Thyroid gland (tissue), 4 donors: Measurements from ENCODE around the gene SLC25A21. TPM values are rescaled to one million over a fixed set of nuclear protein-coding genes. Genes with fewer than 3 reads are reported as not detected.

Experiments
- DNase-seq, 2 donors: peaks; one replicate each; pipeline ENCODE4 v3.0.0-alpha.2; 2019
- H3K27ac ChIP-seq, 3 donors: fragments of 200-600 bp; sonication (generic); 1 replicate in 2 of 3; 2 replicates in 1 of 3; pipeline ENCODE4 v1.5.1; 2016 to 2019; ENCODE audit warnings: mild to moderate bottlenecking in 1 of 3, moderate library complexity in 1 of 3
- H3K27me3 ChIP-seq: fragments of 200-600 bp; sonication (generic); one replicate; pipeline ENCODE4 v1.5.1; 2019
- H3K36me3 ChIP-seq, 2 donors: fragments of 200-600 bp; sonication (generic); one replicate each; pipeline ENCODE4 v1.5.1; 2016 to 2019
- H3K4me1 ChIP-seq, 2 donors: fragments of 200-600 bp; sonication (generic); one replicate each; pipeline ENCODE4 v1.5.1; 2017 to 2019
- H3K4me3 ChIP-seq, 3 donors: fragments of 200-600 bp; sonication (generic); replicated peaks in 1 of 3; 1 replicate in 2 of 3; 2 replicates in 1 of 3; pipeline ENCODE4 v1.5.1; 2016; ENCODE audit warnings: mild to moderate bottlenecking in 1 of 3
- H3K9me3 ChIP-seq: fragments of 200-600 bp; sonication (generic); one replicate; pipeline ENCODE4 v1.5.1; 2017
- POLR2A ChIP-seq, 2 donors: fragments of 450-650 bp; IDR thresholded peaks; one replicate each; pipeline ENCODE4 v1.6.1; 2017; ENCODE audit warnings: antibody characterized with exemption in 2 of 2, mild to moderate bottlenecking in 2 of 2, moderate library complexity in 1 of 2
- whole genome bisulfite sequencing, 2 donors: methylation state at CpG; one replicate each; pipeline ENCODE4 v1.1.5; 2017; 5-methylcytosine and 5-hydroxymethylcytosine counted together
- intact Hi-C: fragments of 100-400 bp; cut with DNase I; formaldehyde crosslinking; loops from one replicate; pipeline ENCODE4 v1.15.1; 2023
- total RNA-seq, 4 donors: library from RNA; depleted of rRNA; stranded (reverse); fragments of >200 nt; gene quantifications; one replicate each; pipeline ENCODE4 v1.2.3, GENCODE V29; 2016
- TF ChIP-seq, protein P1 (sequence below), 6 experiments: fragments of 200-600 bp in 3 of 6; fragments of 450-650 bp in 3 of 6; sonication (generic) in 3 of 6; IDR thresholded peaks; one replicate each; pipeline ENCODE4 v1.5.1; 2016 to 2019; ENCODE audit warnings: antibody characterized with exemption in 6 of 6, mild to moderate bottlenecking in 2 of 6, inconsistent platforms in 1 of 6, moderate library complexity in 1 of 6

SLC25A21 gene
- total RNA-seq, 4 donors from 2014 or later, result 0.29 to 1.4 (median 0.60) TPM

DNA sequence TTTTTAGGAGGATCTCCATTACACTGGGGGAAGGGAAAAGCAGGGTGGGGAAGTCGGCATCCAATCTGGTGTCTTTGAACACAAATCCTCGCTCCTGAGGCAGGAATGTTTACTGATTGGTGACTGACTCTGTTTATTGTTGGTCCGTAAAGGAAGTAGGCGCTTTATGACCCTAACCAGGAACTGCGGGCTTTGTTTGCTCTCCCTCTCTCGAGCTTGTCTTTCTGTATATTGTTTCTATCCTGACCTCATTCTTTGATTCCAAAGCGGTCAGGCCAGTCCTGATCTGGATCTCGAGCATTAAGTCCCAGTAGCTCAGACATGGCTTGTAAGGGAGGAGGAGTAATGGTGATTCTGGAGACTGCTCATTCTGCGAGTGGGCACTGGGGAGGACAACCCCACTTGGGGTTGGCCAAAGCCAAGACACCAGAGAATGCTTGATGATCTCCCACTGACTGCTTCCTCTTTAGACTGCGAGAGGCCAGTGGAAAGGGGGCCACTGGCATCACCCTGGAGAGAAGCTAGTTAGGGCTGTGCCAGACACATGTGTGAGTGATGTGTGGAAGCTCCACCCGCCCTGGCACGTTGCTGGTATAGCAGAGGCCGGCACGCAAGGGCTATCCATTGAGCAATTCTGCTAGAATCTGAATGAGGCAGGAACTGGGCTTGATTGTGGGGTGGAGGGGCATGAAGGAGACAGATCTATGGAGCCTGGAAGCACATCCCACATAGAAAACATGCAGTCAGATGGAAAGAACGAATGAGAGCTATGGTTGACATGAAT lies 316.1 kb downstream of the SLC25A21 start:
- no peak overlapping the region for H3K4me3 ChIP-seq
- WGBS, 2 donors, result 89 to 91% methylated on average over 15 of the region's 15 CpGs
- no peaks in the 10 kb centered on the region for H3K36me3 ChIP-seq
- H3K27ac ChIP-seq, result no peak overlapping the region
- no peak for DNase-seq
- H3K9me3 ChIP-seq, result no peaks in the 10 kb centered on the region
- no peaks in the 10 kb centered on the region for H3K4me1 ChIP-seq
- TF ChIP-seq, protein P1, sequence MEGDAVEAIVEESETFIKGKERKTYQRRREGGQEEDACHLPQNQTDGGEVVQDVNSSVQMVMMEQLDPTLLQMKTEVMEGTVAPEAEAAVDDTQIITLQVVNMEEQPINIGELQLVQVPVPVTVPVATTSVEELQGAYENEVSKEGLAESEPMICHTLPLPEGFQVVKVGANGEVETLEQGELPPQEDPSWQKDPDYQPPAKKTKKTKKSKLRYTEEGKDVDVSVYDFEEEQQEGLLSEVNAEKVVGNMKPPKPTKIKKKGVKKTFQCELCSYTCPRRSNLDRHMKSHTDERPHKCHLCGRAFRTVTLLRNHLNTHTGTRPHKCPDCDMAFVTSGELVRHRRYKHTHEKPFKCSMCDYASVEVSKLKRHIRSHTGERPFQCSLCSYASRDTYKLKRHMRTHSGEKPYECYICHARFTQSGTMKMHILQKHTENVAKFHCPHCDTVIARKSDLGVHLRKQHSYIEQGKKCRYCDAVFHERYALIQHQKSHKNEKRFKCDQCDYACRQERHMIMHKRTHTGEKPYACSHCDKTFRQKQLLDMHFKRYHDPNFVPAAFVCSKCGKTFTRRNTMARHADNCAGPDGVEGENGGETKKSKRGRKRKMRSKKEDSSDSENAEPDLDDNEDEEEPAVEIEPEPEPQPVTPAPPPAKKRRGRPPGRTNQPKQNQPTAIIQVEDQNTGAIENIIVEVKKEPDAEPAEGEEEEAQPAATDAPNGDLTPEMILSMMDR (IDR thresholded peaks at IDR 0.05), result no peak
- no peak for TF ChIP-seq POLR2A (IDR thresholded peaks at IDR 0.05)
- intact Hi-C loops, result no loop called here
- H3K27me3 ChIP-seq, result no peaks in the 10 kb centered on the region

DNA sequence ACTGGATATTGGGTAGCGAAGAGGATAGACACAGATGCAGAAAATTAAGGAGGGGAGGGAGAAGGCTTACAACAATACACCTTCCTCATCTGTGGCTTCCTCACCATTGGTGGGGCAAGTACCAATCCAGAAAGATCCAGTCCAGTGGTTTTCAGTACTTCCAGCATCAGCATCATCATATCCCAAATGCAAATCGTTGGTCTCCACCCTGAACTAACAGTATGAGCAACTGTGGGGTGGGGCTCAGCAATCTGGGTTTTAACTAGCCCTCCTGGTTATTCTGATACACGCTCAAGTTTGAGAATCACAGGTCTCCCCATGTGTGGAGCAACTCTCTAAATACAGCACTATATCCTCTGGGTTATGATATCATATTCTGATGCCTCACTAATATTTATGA lies 317.0 kb downstream of the SLC25A21 start:
- no peaks in the 10 kb centered on the region for H3K27me3 ChIP-seq
- intact Hi-C loops, result no loop called here
- 85 to 88% methylated on average over 3 of the region's 3 CpGs for WGBS, 2 donors
- TF ChIP-seq, protein P1 (IDR thresholded peaks at IDR 0.05), result no peak
- no peak for TF ChIP-seq POLR2A (IDR thresholded peaks at IDR 0.05)
- H3K27ac ChIP-seq, result no peak overlapping the region
- no peaks in the 10 kb centered on the region for H3K9me3 ChIP-seq
- H3K36me3 ChIP-seq, result no peaks in the 10 kb centered on the region
- no peak for DNase-seq
- no peaks in the 10 kb centered on the region for H3K4me1 ChIP-seq
- H3K4me3 ChIP-seq, result no peak overlapping the region

DNA sequence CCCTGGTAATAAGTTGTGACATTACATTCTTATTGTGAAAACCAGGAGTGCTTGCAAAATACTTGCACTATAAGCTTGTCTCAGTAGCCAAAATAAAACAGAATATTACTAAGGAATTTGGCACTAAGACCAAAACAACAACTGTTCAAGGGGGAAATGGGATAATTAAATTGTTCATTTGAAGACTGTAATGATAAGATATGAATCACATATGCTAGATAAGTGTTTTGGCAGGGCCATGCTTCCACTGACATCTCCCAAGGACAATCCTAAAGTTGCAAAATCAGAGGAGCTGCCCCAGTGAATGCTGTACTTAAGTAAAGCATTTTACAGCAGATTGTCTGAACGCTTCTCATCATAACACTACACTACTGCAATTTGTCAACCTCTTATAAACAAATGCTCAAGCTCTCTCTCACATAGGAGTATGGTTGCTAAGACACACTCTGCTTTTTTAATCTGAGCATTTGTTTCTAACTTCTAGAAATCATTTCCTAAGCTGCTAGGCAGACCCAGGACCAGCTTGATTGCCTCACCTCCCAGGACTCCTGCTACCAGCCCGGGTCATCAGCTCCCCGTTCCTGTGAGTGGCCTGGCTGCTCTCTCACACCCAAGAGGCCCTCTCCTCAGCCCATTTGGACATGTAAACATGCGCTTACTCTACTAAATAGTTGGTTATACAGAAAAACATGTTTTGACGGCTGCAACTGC lies 319.3 kb downstream of the SLC25A21 start:
- H3K9me3 ChIP-seq, result no peaks in the 10 kb centered on the region
- H3K4me3 ChIP-seq, result no peak overlapping the region
- H3K36me3 ChIP-seq, result no peaks in the 10 kb centered on the region
- 38 to 45% methylated on average over 5 of the region's 5 CpGs for WGBS, 2 donors
- no peaks in the 10 kb centered on the region for H3K4me1 ChIP-seq
- H3K27me3 ChIP-seq, result no peaks in the 10 kb centered on the region
- intact Hi-C loops, result no loop called here
- peak in 1 of 2 donors; percentile 6 for DNase-seq
- TF ChIP-seq, protein P1 (IDR thresholded peaks at IDR 0.05), result no peak
- TF ChIP-seq POLR2A (IDR thresholded peaks at IDR 0.05), result no peak
- H3K27ac ChIP-seq, result no peak overlapping the region

DNA sequence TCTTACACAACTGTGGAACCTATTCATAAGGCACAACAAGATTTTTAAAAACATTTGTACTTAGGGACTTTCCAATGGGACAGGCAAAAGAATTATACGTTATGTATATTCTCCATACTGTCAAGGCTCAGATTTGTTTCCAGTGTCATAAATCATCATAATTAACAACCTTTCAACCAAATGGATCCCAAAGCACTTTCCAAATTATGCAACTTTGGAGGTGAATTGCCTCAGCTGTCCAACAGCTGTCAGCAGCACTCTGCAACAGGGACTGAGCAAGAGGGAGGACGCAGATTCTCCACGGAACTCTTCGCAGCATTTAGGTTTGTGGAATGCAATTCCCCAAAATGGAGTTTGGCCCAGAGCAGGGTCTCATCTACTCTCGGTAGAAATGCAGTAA lies 324.2 kb downstream of the SLC25A21 start:
- intact Hi-C loops, result no loop called here
- Histone ChIP-seq H3K27ac (no peak overlapping the region), H3K27me3 (no peaks in the 10 kb centered on the region), H3K4me3 (no peak overlapping the region), H3K36me3 (no peaks in the 10 kb centered on the region), H3K4me1 (no peaks in the 10 kb centered on the region), H3K9me3 (no peaks in the 10 kb centered on the region)
- 82 to 90% methylated on average over 5 of the region's 5 CpGs for WGBS, 2 donors
- DNase-seq, result no peak
- no peak for TF ChIP-seq POLR2A (IDR thresholded peaks at IDR 0.05)
- TF ChIP-seq, protein P1 (IDR thresholded peaks at IDR 0.05), result no peak

DNA sequence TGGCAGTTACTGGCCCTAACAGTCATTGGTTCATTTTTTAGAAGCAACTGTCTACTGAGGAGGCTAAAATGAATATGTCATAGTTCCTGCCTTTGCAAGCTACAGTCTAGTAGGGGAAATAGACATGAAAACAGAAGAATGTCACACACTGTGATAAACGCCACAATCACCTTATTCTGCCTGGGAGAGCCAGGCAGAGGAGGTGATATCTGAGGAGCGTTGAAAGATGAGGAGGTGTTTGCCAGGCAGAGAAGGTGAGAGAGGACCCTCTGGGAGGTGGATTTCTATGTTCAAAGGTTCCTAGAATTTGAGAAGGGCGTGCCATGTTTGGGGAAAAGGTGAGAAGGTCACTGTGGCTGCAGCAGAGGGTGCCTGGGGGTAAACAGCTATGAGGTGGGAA lies 325.0 kb downstream of the SLC25A21 start:
- no peak overlapping the region for H3K4me3 ChIP-seq
- H3K9me3 ChIP-seq, result no peaks in the 10 kb centered on the region
- DNase-seq, result no peak
- H3K36me3 ChIP-seq, result no peaks in the 10 kb centered on the region
- intact Hi-C loops, result no loop called here
- H3K4me1 ChIP-seq, result no peaks in the 10 kb centered on the region
- 80 to 86% methylated on average over 3 of the region's 3 CpGs for WGBS, 2 donors
- TF ChIP-seq, protein P1 (IDR thresholded peaks at IDR 0.05), result no peak
- TF ChIP-seq POLR2A (IDR thresholded peaks at IDR 0.05), result no peak
- no peaks in the 10 kb centered on the region for H3K27me3 ChIP-seq
- H3K27ac ChIP-seq, result no peak overlapping the region
